HG03159 (cell line): Measurements from ENCODE around the gene MAST2.
"Not testable (repeated sequence)": the region's sequence is repeated elsewhere in the genome, so short reads cannot be mapped to it uniquely, and the experiment has no call there.

ENCODE experiments used
- ATAC-seq: cut with Tn5 transposase; IDR thresholded peaks from one replicate; pipeline ENCODE4 v1.9.1; 2021; ENCODE audit warnings: mild to moderate bottlenecking, moderate library complexity; ENCODE audit not compliant: unreplicated experiment

MAST2 gene

DNA sequence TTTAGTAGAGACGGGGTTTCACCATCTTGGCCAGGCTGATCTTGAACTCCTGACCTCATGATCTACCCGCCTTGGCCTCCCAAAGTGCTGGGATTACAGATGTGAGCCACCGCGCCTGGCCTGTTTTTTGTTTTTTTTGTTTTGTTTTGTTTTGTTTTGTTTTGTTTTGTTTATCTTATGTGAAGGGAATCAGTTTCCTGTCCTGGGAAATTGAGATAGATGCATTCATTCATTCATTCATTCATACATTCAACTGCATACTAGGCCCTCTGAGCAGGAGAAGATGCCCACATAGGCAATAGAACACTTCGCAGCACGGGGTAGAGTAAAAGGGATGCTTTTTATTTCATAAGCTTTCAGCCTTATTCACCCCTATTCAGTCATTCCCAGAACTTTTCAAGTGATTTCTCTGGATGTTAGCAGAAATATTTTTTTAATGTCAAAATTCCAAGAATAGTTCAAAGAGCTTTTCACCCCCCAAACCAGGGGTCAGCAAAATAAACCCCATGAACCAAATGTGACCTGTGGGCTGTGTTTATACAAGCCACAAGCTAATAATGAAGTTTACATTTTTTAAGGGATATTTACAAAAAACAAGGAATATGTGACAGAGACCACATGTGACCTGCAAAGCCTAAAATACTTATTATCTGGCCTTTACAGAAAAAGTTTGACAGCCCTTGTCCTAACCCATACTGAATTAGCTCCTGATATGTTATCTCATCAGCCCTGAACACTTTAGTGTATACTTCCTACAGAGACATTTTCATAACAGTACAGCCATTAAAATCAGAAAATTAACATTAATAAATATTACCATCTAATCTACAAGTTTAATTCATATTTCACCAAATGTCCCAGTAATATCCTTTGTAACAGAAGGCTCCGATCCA lies 127.1 kb downstream of the MAST2 start:
- ATAC-seq, result no peak

DNA sequence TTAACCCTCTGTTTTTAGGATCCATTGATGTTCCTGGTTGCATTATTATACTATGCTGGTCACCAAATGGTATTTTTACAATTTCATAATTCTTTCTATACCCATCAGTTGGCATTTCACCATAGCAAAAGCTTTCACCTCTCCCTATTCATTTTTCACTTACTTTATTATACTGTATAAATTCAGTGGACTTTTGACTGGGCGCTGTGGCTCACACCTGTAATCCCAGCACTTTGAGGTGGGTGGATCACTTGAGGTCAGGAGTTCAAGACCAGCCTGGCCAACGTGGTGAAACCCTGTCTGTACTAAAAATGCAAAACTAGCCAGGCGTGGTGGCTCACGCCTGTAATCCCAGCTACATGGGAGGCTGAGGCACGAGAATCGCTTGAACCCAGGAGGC lies 128.8 kb downstream of the MAST2 start:
- not testable (repeated sequence) for ATAC-seq

DNA sequence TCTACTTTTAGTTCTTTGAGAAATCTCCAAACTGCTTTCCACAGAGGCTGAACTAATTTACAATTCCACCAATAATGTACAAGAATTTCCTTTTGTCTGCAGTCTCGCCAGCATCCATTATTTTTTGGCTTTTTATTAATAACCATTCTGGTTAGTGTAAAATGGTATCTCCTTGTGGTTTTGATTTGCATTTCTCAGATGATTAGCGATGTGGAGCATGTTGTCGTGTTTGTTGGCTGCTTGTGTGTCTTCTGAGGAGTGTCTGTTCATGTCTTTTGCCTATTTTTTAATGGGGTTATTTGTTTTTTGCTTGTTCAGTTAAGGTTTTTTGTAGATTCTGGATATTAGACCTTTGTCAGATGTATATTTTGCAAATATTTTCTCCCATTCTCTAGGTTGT lies 131.5 kb downstream of the MAST2 start:
- ATAC-seq, result no peak

GRCh38 chr1:45938029-45938428 lies 134.6 kb downstream of the MAST2 start:
- no peak for ATAC-seq

GRCh38 chr1:45942411-45942810 lies 139.0 kb downstream of the MAST2 start:
- ATAC-seq, result no peak

- ATAC-seq, result no peak
These were observed 139.8 kb downstream of the MAST2 start for GRCh38 chr1:45943185-45943584.

- no peak for ATAC-seq
These were observed 142.0 kb downstream of the MAST2 start for GRCh38 chr1:45945426-45945825.

DNA sequence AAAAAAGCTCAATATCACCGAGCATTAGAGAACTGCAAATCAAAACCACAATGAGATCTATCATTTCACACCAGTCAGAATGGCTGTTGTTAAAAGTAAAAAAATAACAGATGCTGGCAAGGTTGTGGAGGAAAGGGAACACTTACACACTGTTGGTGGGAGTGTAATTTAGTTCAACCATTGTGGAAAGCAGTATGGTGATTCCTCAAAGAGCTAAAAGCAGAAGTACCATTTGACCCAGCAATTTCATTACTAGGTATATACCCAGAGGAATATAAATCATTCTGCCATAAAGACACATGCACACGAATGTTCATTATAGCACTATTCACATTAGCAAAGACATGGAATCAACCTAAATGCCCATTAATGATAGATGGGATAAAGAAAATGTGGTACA lies 146.1 kb downstream of the MAST2 start:
- not testable (repeated sequence) for ATAC-seq

DNA sequence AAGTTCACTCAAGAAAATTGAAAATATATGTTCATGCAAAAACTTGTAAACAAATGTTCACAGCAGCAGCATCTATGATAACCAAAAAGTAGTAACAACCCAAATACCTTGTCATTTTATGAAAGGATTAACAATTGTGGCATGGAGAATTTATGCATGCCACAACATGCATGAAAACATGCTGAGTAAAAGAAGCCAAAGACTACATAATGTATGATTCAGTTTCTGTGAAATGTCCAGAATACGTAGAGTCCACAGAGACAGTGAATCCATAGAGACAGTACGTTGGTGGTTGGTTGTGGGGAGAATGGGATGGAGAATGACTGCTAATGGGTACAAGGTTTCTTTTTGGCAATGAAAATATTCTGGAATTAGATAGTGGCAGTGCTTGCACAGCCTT lies 148.7 kb downstream of the MAST2 start:
- no peak for ATAC-seq

GRCh38 chr1:45953934-45954847 lies 150.8 kb downstream of the MAST2 start:
- ATAC-seq, result no peak

- no peak for ATAC-seq
These were observed 154.3 kb downstream of the MAST2 start for GRCh38 chr1:45957684-45958083.

DNA sequence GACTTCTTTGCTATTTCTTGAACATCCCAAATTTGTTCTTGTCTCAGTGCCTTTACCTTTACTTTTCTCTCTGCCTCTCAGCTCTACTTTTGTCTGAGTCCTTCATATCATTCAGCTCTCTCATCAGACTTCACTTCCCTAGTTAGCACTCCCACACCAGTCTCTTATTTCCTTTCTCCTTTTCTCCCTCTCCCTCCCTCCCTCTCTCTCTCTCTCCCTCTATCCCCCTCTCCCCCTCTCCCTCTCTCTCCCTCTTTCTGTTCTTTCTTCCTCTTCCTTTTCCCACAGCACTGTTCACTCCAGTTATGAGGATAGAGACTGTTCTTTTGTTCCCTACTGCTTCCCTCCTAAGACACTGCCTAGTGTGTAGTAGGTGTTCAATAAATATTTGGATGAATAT lies 154.9 kb downstream of the MAST2 start:
- no peak for ATAC-seq

- no peak for ATAC-seq
These were observed 157.7 kb downstream of the MAST2 start for GRCh38 chr1:45960930-45961715.

GRCh38 chr1:45961936-45962335 lies 158.5 kb downstream of the MAST2 start:
- ATAC-seq, result not testable (repeated sequence)

- ATAC-seq, result no peak
These were observed 165.7 kb downstream of the MAST2 start for GRCh38 chr1:45968941-45969666.

DNA sequence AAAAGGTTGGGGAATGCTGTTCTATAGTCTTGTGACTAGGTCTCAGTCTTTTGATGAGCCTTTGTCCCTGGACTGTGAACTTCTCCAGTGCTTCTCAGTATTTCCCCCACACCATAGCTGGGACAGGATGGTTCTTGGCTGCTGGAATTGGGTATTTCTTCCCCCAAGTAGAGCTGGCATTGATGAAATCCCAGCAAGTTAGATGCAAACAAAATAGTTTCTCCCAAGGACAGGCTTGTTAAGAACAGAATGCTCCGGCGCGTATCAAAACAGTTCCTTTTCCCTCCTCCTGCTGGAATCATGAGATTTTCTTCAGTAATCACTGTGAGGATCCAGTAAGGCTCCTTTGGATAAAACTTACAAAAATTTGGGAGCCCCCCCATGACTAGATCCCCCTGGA lies 166.5 kb downstream of the MAST2 start:
- ATAC-seq, result no peak

DNA sequence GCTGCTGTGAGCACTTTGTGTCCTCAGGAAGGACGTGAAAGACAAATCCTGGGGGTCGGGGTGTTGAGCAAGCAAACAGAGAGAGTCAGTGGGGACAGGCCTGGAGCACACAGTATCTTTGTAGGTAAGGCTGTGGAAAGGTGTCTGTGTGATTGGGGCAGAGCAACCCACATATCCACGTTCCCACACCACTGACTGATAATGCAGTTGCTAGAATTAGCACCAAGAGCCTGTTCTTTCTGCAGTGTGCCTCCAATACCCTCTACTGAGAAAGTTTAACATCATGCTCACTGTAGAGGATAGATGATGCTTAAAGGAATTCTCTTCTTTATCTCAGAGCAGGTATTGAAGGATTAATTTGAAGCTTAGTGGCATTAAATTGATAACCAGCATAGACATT lies 167.9 kb downstream of the MAST2 start:
- ATAC-seq, result no peak

- no peak for ATAC-seq
These were observed 168.6 kb downstream of the MAST2 start for GRCh38 chr1:45971922-45972531.

- ATAC-seq, result no peak
These were observed 169.2 kb downstream of the MAST2 start for GRCh38 chr1:45972621-45973020.

DNA sequence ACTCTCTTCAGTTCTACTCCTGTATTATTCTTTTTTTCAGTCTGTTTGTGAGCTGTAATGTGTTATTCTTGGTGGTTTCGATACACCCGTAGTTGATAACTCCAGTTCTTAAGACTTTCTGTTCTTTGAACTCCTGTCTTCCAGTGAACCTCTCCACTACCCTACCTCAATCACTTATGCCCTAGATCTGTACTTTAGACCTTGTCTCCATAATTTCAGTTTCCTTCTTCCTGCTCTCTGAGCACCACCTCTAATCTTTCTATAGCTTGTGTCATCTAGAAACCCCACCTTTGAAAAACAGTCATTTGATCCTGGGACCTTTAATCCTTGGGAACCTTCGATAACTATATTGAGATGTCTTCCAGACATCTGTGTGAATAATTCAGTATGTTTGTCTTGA lies 169.7 kb downstream of the MAST2 start:
- ATAC-seq, result no peak
